SK-N-SH (cell line): ENCODE results near the gene CYBRD1. TPM values are rescaled to one million over a fixed set of nuclear protein-coding genes. Genes with fewer than 3 reads are reported as not detected.

Source experiments
- CTCF ChIA-PET: fragments of 300-600, 350-600 bp; formaldehyde crosslinking; extraction: SDS; loops from one replicate; lab custom pipeline; 2021; lab: Yijun Ruan, JAX
- POLR2A ChIA-PET: fragments of 350-600 bp; sonication (Branson Sonifier 250); formaldehyde crosslinking; extraction: SDS; loops from one replicate; lab custom pipeline; 2020; ENCODE audit warnings: antibody characterized with exemption, inconsistent platforms; lab: Yijun Ruan, JAX
- DNase-seq: peaks from one replicate; pipeline ENCODE4 v3.0.0; 2012
- H2AFZ ChIP-seq: fragments of 200-600 bp; sonication (generic); 2 replicates; pipeline ENCODE4 v1.8.1; 2016; ENCODE audit warnings: antibody characterized with exemption, mild to moderate bottlenecking, low read depth
- H3F3A ChIP-seq: fragments of 200-600 bp; sonication (generic); replicated peaks from 2 replicates; pipeline ENCODE3; 2016; ENCODE audit warnings: antibody characterized with exemption, mild to moderate bottlenecking; ENCODE audit not compliant: insufficient read depth
- H3K27ac ChIP-seq, 2 experiments: fragments of 200-500 bp in 1 of 2; fragments of 200-600 bp in 1 of 2; sonication (Bioruptor generic) in 1 of 2; sonication (generic), shearing (Covaris generic) in 1 of 2; 2 replicates each; pipeline versions ENCODE4 v1.5.1 to v1.6.1; 2014 to 2016; ENCODE audit warnings: low read depth in 2 of 2, inconsistent platforms in 1 of 2, low read length in 1 of 2, mild to moderate bottlenecking in 1 of 2, mixed read lengths in 1 of 2
- H3K27me3 ChIP-seq: fragments of 200-600 bp; sonication (generic), shearing (Covaris generic); 2 replicates; pipeline ENCODE4 v1.6.1; 2016; ENCODE audit warnings: mixed run types; ENCODE audit not compliant: insufficient read depth
- H3K36me3 ChIP-seq, 2 experiments: fragments of 200-500 bp in 1 of 2; fragments of 200-600 bp in 1 of 2; sonication (Bioruptor generic) in 1 of 2; sonication (generic) in 1 of 2; replicated peaks in 1 of 2; 2 replicates each; pipeline versions ENCODE3 to v1.5.1; 2014 to 2016; ENCODE audit warnings: low read length in 1 of 2, mild to moderate bottlenecking in 1 of 2; ENCODE audit not compliant: insufficient read depth in 2 of 2, control insufficient read depth in 1 of 2
- H3K4me1 ChIP-seq, 2 experiments: fragments of 200-500 bp in 1 of 2; fragments of 200-600 bp in 1 of 2; sonication (Bioruptor generic) in 1 of 2; sonication (generic), shearing (Covaris generic) in 1 of 2; 2 replicates each; pipeline versions ENCODE4 v1.5.1 to v1.6.1; 2014 to 2016; ENCODE audit warnings: low read depth in 1 of 2, low read length in 1 of 2, mixed run types in 1 of 2; ENCODE audit not compliant: insufficient read depth in 2 of 2, control insufficient read depth in 1 of 2
- H3K4me2 ChIP-seq: fragments of 200-600 bp; sonication (generic), shearing (Covaris generic); 2 replicates; pipeline ENCODE4 v1.6.1; 2017; ENCODE audit warnings: mixed run types
- H3K4me3 ChIP-seq, 2 experiments: fragments of 200-500 bp in 1 of 2; fragments of 200-600 bp in 1 of 2; sonication (Bioruptor generic) in 1 of 2; sonication (generic), shearing (Covaris generic) in 1 of 2; 2 replicates each; pipeline versions ENCODE4 v1.5.1 to v1.8.1; 2014 to 2016; ENCODE audit warnings: low read depth in 2 of 2, inconsistent platforms in 1 of 2, low read length in 1 of 2, mild to moderate bottlenecking in 1 of 2, mixed read lengths in 1 of 2, moderate library complexity in 1 of 2
- H3K79me2 ChIP-seq: fragments of 200-600 bp; sonication (generic); 2 replicates; pipeline ENCODE4 v1.8.1; 2017; ENCODE audit warnings: mild to moderate bottlenecking; ENCODE audit not compliant: insufficient read depth
- H3K9ac ChIP-seq: fragments of 200-600 bp; sonication (generic); 2 replicates; pipeline ENCODE4 v1.6.1; 2017; ENCODE audit warnings: mixed run types
- H3K9me2 ChIP-seq: fragments of 200-600 bp; sonication (generic); 2 replicates; pipeline ENCODE4 v1.6.1; 2017; ENCODE audit warnings: mixed run types
- H3K9me3 ChIP-seq: fragments of 200-600 bp; sonication (generic); 2 replicates; pipeline ENCODE4 v1.6.1; 2017; ENCODE audit warnings: mixed run types, mild to moderate bottlenecking, moderate library complexity
- H4K20me1 ChIP-seq: fragments of 200-600 bp; sonication (generic); 2 replicates; pipeline ENCODE4 v1.6.1; 2017; ENCODE audit warnings: mild to moderate bottlenecking, mixed run types; ENCODE audit not compliant: insufficient read depth
- EZH2phosphoT487 ChIP-seq: fragments of 200-600 bp; sonication (generic); IDR thresholded peaks from 2 replicates; pipeline ENCODE4 v1.6.1; 2017; ENCODE audit warnings: low read depth, mixed run types, mild to moderate bottlenecking, antibody characterized with exemption, moderate library complexity, borderline replicate concordance
- FOXJ3 ChIP-seq: sonication (generic); formaldehyde crosslinking; IDR thresholded peaks from 2 replicates; pipeline ENCODE4 v1.5.1; 2020; ENCODE audit warnings: mild to moderate bottlenecking, missing genetic modification reagents
- FOXM1 ChIP-seq: IDR thresholded peaks from 2 replicates; pipeline ENCODE4 v1.4.0; 2012; ENCODE audit warnings: low read depth, mild to moderate bottlenecking
- JUND ChIP-seq: IDR thresholded peaks from 2 replicates; pipeline ENCODE4 v1.4.0; 2012
- NFIC ChIP-seq: IDR thresholded peaks from 2 replicates; pipeline ENCODE4 v1.4.0; 2012; ENCODE audit warnings: borderline replicate concordance
- SIN3A ChIP-seq: IDR thresholded peaks from 2 replicates; pipeline ENCODE4 v1.6.1; 2012; ENCODE audit warnings: low read depth, mild to moderate bottlenecking, low read length, moderate library complexity, borderline replicate concordance
- TEAD4 ChIP-seq: IDR thresholded peaks from 2 replicates; pipeline ENCODE4 v1.4.0; 2012; ENCODE audit warnings: mild to moderate bottlenecking, borderline replicate concordance; ENCODE audit not compliant: insufficient read depth
- YY1 ChIP-seq: IDR thresholded peaks from 2 replicates; pipeline ENCODE4 v1.4.0; 2012; ENCODE audit warnings: low read depth, mild to moderate bottlenecking
- WGBS: methylation state at CpG from one replicate; pipeline ENCODE4 v1.1.6; 2017; ENCODE audit warnings: low lambda C conversion rate; 5-methylcytosine and 5-hydroxymethylcytosine counted together
- polyA plus RNA-seq, 3 experiments: library from polyadenylated mRNA; depleted of rRNA; stranded (reverse); fragments of >200 nt; gene quantifications; 2 replicates each; pipeline ENCODE4 v1.2.3, GENCODE V29; 2012
- TF ChIP-seq, protein P1 (sequence below): IDR thresholded peaks from 2 replicates; pipeline ENCODE4; 2012
- TF ChIP-seq, protein P2 (sequence below): IDR thresholded peaks from 2 replicates; pipeline ENCODE4 v1.4.0; 2012; ENCODE audit warnings: low read depth, borderline replicate concordance
- TF ChIP-seq, protein P3 (sequence below): IDR thresholded peaks from 2 replicates; pipeline ENCODE4 v1.6.1; 2012; ENCODE audit warnings: mild to moderate bottlenecking, low read depth, low read length, moderate library complexity

The CYBRD1 gene
- polyA plus RNA-seq, 1 of the 3 experiments (the other 2 are of a cell fraction), result 21.1 TPM

GRCh38 chr2:171540437-171540836, 18.2 kb downstream of the CYBRD1 start:
- CTCF ChIA-PET, result no interaction called here
- H4K20me1 ChIP-seq, result 0 out of 2 replicates have a peak, but pooled peaks cover 5% of the 10 kb centered on the region
- no peak for DNase-seq
- no peak for TF ChIP-seq TEAD4
- TF ChIP-seq JUND, result no peak
- TF ChIP-seq, protein P1, sequence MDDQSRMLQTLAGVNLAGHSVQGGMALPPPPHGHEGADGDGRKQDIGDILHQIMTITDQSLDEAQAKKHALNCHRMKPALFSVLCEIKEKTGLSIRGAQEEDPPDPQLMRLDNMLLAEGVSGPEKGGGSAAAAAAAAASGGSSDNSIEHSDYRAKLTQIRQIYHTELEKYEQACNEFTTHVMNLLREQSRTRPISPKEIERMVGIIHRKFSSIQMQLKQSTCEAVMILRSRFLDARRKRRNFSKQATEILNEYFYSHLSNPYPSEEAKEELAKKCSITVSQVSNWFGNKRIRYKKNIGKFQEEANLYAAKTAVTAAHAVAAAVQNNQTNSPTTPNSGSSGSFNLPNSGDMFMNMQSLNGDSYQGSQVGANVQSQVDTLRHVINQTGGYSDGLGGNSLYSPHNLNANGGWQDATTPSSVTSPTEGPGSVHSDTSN, result no peak
- no peak for TF ChIP-seq EZH2phosphoT487
- TF ChIP-seq, protein P2, sequence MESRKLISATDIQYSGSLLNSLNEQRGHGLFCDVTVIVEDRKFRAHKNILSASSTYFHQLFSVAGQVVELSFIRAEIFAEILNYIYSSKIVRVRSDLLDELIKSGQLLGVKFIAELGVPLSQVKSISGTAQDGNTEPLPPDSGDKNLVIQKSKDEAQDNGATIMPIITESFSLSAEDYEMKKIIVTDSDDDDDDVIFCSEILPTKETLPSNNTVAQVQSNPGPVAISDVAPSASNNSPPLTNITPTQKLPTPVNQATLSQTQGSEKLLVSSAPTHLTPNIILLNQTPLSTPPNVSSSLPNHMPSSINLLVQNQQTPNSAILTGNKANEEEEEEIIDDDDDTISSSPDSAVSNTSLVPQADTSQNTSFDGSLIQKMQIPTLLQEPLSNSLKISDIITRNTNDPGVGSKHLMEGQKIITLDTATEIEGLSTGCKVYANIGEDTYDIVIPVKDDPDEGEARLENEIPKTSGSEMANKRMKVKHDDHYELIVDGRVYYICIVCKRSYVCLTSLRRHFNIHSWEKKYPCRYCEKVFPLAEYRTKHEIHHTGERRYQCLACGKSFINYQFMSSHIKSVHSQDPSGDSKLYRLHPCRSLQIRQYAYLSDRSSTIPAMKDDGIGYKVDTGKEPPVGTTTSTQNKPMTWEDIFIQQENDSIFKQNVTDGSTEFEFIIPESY, result no peak
- no peak for TF ChIP-seq SIN3A
- no peak for TF ChIP-seq FOXM1
- TF ChIP-seq, protein P3, sequence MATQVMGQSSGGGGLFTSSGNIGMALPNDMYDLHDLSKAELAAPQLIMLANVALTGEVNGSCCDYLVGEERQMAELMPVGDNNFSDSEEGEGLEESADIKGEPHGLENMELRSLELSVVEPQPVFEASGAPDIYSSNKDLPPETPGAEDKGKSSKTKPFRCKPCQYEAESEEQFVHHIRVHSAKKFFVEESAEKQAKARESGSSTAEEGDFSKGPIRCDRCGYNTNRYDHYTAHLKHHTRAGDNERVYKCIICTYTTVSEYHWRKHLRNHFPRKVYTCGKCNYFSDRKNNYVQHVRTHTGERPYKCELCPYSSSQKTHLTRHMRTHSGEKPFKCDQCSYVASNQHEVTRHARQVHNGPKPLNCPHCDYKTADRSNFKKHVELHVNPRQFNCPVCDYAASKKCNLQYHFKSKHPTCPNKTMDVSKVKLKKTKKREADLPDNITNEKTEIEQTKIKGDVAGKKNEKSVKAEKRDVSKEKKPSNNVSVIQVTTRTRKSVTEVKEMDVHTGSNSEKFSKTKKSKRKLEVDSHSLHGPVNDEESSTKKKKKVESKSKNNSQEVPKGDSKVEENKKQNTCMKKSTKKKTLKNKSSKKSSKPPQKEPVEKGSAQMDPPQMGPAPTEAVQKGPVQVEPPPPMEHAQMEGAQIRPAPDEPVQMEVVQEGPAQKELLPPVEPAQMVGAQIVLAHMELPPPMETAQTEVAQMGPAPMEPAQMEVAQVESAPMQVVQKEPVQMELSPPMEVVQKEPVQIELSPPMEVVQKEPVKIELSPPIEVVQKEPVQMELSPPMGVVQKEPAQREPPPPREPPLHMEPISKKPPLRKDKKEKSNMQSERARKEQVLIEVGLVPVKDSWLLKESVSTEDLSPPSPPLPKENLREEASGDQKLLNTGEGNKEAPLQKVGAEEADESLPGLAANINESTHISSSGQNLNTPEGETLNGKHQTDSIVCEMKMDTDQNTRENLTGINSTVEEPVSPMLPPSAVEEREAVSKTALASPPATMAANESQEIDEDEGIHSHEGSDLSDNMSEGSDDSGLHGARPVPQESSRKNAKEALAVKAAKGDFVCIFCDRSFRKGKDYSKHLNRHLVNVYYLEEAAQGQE, result no peak
- no peak for TF ChIP-seq YY1
- no peak for TF ChIP-seq NFIC
- TF ChIP-seq FOXJ3, result no peak
- TF ChIP-seq, all 33 proteins: peak for 0
- Histone ChIP-seq H3K9me3 (no peaks in the 10 kb centered on the region), H3F3A (peaks cover 8% of the 10 kb centered on the region), H3K27ac (no peak overlapping the region), H3K9ac (no peak overlapping the region), H3K4me1 (no peaks in the 10 kb centered on the region), H3K79me2 (peaks cover 38% of the 10 kb centered on the region; the same call in 1 of the 2 replicates), H3K36me3 (peaks cover 0 to 12% of the 10 kb centered on the region in 2 experiments), H2AFZ (no peak overlapping the region), H3K4me2 (no peak overlapping the region), H3K4me3 (no peak overlapping the region), H3K9me2 (no peaks in the 10 kb centered on the region), H3K27me3 (no peaks in the 10 kb centered on the region)
- 96% methylated on average over 4 of the region's 4 CpGs for WGBS
- POLR2A ChIA-PET, result no interaction called here
